ENCODE data around the gene TMEM120B. TPM values are rescaled to one million over a fixed set of nuclear protein-coding genes. Genes with fewer than 3 reads are reported as not detected.

The TMEM120B gene
- total and polyA plus RNA-seq, 2 of the 13 experiments (the other 11 are each of a cell fraction or from before 2014, with no cell fraction given): 7.1 to 12.9 TPM

- no peak for TF ChIP-seq ZSCAN5A (CRISPR knock-in tag; IDR thresholded peaks at IDR 0.05; ENCODE audit: borderline replicate concordance)
- TF ChIP-seq SMC3 (IDR thresholded peaks at IDR 0.05; ENCODE audit: low read length): no peak
- no peak for TF ChIP-seq ZNF468 (CRISPR knock-in tag; IDR thresholded peaks at IDR 0.05)
- no peak for TF ChIP-seq FOXJ3 (CRISPR knock-in tag; IDR thresholded peaks at IDR 0.05; ENCODE audit: borderline replicate concordance)
- TF ChIP-seq PREB (CRISPR knock-in tag; IDR thresholded peaks at IDR 0.05): no peak
- no peak for TF ChIP-seq HNRNPK (IDR thresholded peaks at IDR 0.05; ENCODE audit: low read depth, low read length, poor library complexity, severe bottlenecking)
- no peak for TF ChIP-seq ZNF337 (CRISPR knock-in tag; IDR thresholded peaks at IDR 0.05; ENCODE audit: borderline replicate concordance, low read depth)
- TF ChIP-seq SRF (IDR thresholded peaks at IDR 0.05; ENCODE audit: low read depth, low read length): no peak
- TF ChIP-seq GZF1 (CRISPR knock-in tag; IDR thresholded peaks at IDR 0.05): 0 out of 2 replicates have a peak, but pooled peaks have one; percentile 19
- TF ChIP-seq ZNF326 (CRISPR knock-in tag; IDR thresholded peaks at IDR 0.05; ENCODE audit: borderline replicate concordance): no peak
- no peak for TF ChIP-seq PAXIP1 (CRISPR knock-in tag; conservative IDR thresholded peaks at IDR 0.05)
- TF ChIP-seq ZNF513 (CRISPR knock-in tag; conservative IDR thresholded peaks at IDR 0.05): no peak
- no peak for TF ChIP-seq SYNCRIP (IDR thresholded peaks at IDR 0.05; ENCODE audit: insufficient read depth, low read depth, low read length)
- TF ChIP-seq HMG20B (CRISPR knock-in tag; conservative IDR thresholded peaks at IDR 0.05): no peak
- TF ChIP-seq ZNF33A (CRISPR knock-in tag; IDR thresholded peaks at IDR 0.05; ENCODE audit: borderline replicate concordance): no peak
- TF ChIP-seq ZNF317 (CRISPR knock-in tag; IDR thresholded peaks at IDR 0.05): 0 out of 2 replicates have a peak, but pooled peaks have one; percentile 4
- TF ChIP-seq DBP (CRISPR knock-in tag; IDR thresholded peaks at IDR 0.05; ENCODE audit: not compliant biosample characterization): no peak
- no peak for TF ChIP-seq ZKSCAN8 (CRISPR knock-in tag; IDR thresholded peaks at IDR 0.05; ENCODE audit: borderline replicate concordance)
Measured at GRCh38 chr12:121799156-121799841, 86.7 kb downstream of the TMEM120B start (continued).
